Suprapubic skin (tissue), 4 donors: ENCODE data around the gene EIF2B2.

Experiments used
- CTCF ChIP-seq, 2 donors: fragments of 200-600 bp in 1 of 2; fragments of 450-650 bp in 1 of 2; sonication (generic) in 1 of 2; IDR thresholded peaks; one replicate each; pipeline ENCODE4 v1.5.1; 2016 to 2019; ENCODE audit warnings: antibody characterized with exemption in 2 of 2, mild to moderate bottlenecking in 1 of 2, moderate library complexity in 1 of 2
- EP300 ChIP-seq: sonication (generic); formaldehyde crosslinking; IDR thresholded peaks from one replicate; pipeline ENCODE4 v1.6.1; 2017; ENCODE audit warnings: antibody characterized with exemption
- POLR2A ChIP-seq, 2 donors: fragments of 450-650 bp; IDR thresholded peaks; one replicate each; pipeline ENCODE4 v1.6.1; 2017; ENCODE audit warnings: antibody characterized with exemption in 2 of 2, mild to moderate bottlenecking in 2 of 2, moderate library complexity in 2 of 2
- POLR2AphosphoS5 ChIP-seq, 3 donors: sonication (generic); formaldehyde crosslinking; IDR thresholded peaks; one replicate each; pipeline ENCODE4 v1.6.1; 2017; ENCODE audit warnings: antibody characterized with exemption in 3 of 3

GRCh38 chr14:74988993-74989392, 13.7 kb upstream of the EIF2B2 start:
- TF ChIP-seq CTCF (IDR thresholded peaks at IDR 0.05), result no peak
- no peak for TF ChIP-seq POLR2AphosphoS5 (IDR thresholded peaks at IDR 0.05)
- TF ChIP-seq POLR2A (IDR thresholded peaks at IDR 0.05), result no peak
- TF ChIP-seq EP300, result no peak
